DND-41 (cell line): ENCODE measurements around the gene STON1.

Experiments used
- ATAC-seq: fragments of 200-7000 bp; cut with Tn5 transposase; 3 replicates; pipeline ENCODE4 v1.9.1; 2021; ENCODE audit warnings: low read depth; ENCODE audit not compliant: insufficient read depth
- DNase-seq: peaks from one replicate; pipeline ENCODE4 v3.0.0-alpha.2; 2020
- H2AFZ ChIP-seq: 2 replicates; pipeline ENCODE4 v1.6.0; 2012; ENCODE audit warnings: low read depth, low read length
- H3K27ac ChIP-seq: 2 replicates; pipeline ENCODE4 v1.5.1; 2012; ENCODE audit warnings: low read length, inconsistent platforms
- H3K27me3 ChIP-seq: fragments of 200-600 bp; sonication (generic); 2 replicates; pipeline ENCODE4 v1.6.0; 2012; ENCODE audit warnings: low read length, mild to moderate bottlenecking, inconsistent platforms; ENCODE audit not compliant: insufficient read depth, poor library complexity
- H3K36me3 ChIP-seq: 2 replicates; pipeline ENCODE4 v1.5.1; 2012; ENCODE audit warnings: low read length, inconsistent platforms; ENCODE audit not compliant: insufficient read depth
- H3K4me1 ChIP-seq: 2 replicates; pipeline ENCODE4 v1.5.1; 2012; ENCODE audit warnings: mild to moderate bottlenecking, low read length; ENCODE audit not compliant: insufficient read depth
- H3K4me2 ChIP-seq: 2 replicates; pipeline ENCODE4 v1.6.0; 2012; ENCODE audit warnings: mild to moderate bottlenecking, moderate library complexity, low read length, inconsistent platforms; ENCODE audit not compliant: insufficient read depth
- H3K4me3 ChIP-seq, 2 experiments: fragments of 200-600 bp in 1 of 2; shearing (Covaris generic) in 1 of 2; 2 replicates each; pipeline ENCODE4 v1.5.1; 2012 to 2016; ENCODE audit warnings: inconsistent platforms in 2 of 2, low read length in 2 of 2, mild to moderate bottlenecking in 2 of 2, low read depth in 1 of 2, moderate library complexity in 1 of 2
- H3K79me2 ChIP-seq: 2 replicates; pipeline ENCODE4 v1.6.0; 2012; ENCODE audit warnings: low read length, inconsistent platforms; ENCODE audit not compliant: insufficient read depth
- H3K9ac ChIP-seq: 2 replicates; pipeline ENCODE4 v1.6.0; 2012; ENCODE audit warnings: low read depth, mild to moderate bottlenecking, inconsistent platforms, low read length, moderate library complexity
- H3K9me3 ChIP-seq: 2 replicates; pipeline ENCODE4 v1.5.1; 2012; ENCODE audit warnings: low read length, moderate library complexity, mild to moderate bottlenecking, inconsistent platforms; ENCODE audit not compliant: insufficient read depth, severe bottlenecking
- H4K20me1 ChIP-seq: 2 replicates; pipeline ENCODE4 v1.6.0; 2012; ENCODE audit warnings: low read length; ENCODE audit not compliant: insufficient read depth
- CTCF ChIP-seq: IDR thresholded peaks from 2 replicates; pipeline ENCODE4 v1.5.1; 2012; ENCODE audit warnings: borderline replicate concordance, low read length, moderate library complexity, mild to moderate bottlenecking; ENCODE audit not compliant: poor library complexity, severe bottlenecking; ENCODE audit errors: extremely low read depth
- EZH2 ChIP-seq: IDR thresholded peaks from 3 replicates; pipeline ENCODE4 v1.6.1; 2012; ENCODE audit warnings: borderline replicate concordance, low read depth, mild to moderate bottlenecking, moderate library complexity, low read length, inconsistent platforms; ENCODE audit not compliant: severe bottlenecking

Gene STON1

GRCh38 chr2:48482769-48483168 lies 47.2 kb upstream of the STON1 start:
- TF ChIP-seq EZH2 (no peak), CTCF (no peak)
- no peak for DNase-seq

DNA sequence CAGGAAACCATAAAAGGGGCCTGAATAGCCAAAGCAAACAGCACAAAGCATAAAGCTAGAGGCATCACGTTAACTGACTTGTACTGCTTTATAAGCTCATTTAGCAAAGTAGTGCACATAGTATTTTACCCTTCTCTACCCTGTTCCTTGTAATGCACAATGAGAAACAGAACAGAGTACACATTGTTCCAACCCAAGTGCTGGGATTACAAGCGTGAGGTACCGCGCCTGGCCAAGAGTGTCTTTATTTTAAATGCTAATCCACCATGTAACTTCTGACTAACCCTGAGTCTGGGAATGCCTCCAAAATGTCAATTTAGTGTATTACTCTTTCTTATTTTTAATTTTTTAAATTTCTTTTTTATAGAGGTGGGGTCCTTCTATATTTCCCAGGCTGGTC lies 46.4 kb upstream of the STON1 start:
- H3K4me2 ChIP-seq, result no peak overlapping the region
- no peak for ATAC-seq
- H3K9me3 ChIP-seq, result no peaks in the 10 kb centered on the region
- no peaks in the 10 kb centered on the region for H3K79me2 ChIP-seq
- no peak overlapping the region for H3K4me3 ChIP-seq
- TF ChIP-seq CTCF, result no peak
- no peaks in the 10 kb centered on the region for H3K4me1 ChIP-seq
- H2AFZ ChIP-seq, result no peak overlapping the region
- no peak overlapping the region for H3K9ac ChIP-seq
- H3K27me3 ChIP-seq, result no peaks in the 10 kb centered on the region
- H3K36me3 ChIP-seq, result peaks cover 60% of the 10 kb centered on the region
- no peak overlapping the region for H3K27ac ChIP-seq
- DNase-seq, result no peak
- H4K20me1 ChIP-seq, result no peaks in the 10 kb centered on the region

More at GRCh38 chr2:48482769-48483168, 47.2 kb upstream of the STON1 start:
- Histone ChIP-seq H3K79me2 (no peaks in the 10 kb centered on the region), H4K20me1 (no peaks in the 10 kb centered on the region), H2AFZ (no peak overlapping the region), H3K9ac (no peak overlapping the region), H3K36me3 (peaks cover 59% of the 10 kb centered on the region), H3K4me3 (no peak overlapping the region), H3K27ac (no peak overlapping the region), H3K4me2 (no peak overlapping the region), H3K27me3 (no peaks in the 10 kb centered on the region), H3K9me3 (no peaks in the 10 kb centered on the region), H3K4me1 (no peaks in the 10 kb centered on the region)
- ATAC-seq, result no peak

- TF ChIP-seq EZH2, result no peak
- TF ChIP-seq CTCF, result no peak
- Histone ChIP-seq H3K4me2 (no peak overlapping the region), H3K79me2 (no peaks in the 10 kb centered on the region), H3K9ac (no peak overlapping the region), H3K27me3 (no peaks in the 10 kb centered on the region), H4K20me1 (no peaks in the 10 kb centered on the region), H3K36me3 (peaks cover 58% of the 10 kb centered on the region), H3K9me3 (no peaks in the 10 kb centered on the region), H3K4me1 (no peaks in the 10 kb centered on the region), H2AFZ (no peak overlapping the region), H3K27ac (no peak overlapping the region), H3K4me3 (no peak overlapping the region)
- ATAC-seq (no peak), DNase-seq (no peak)
Observed at GRCh38 chr2:48483916-48484315, 46.0 kb upstream of the STON1 start.

GRCh38 chr2:48488545-48488944 lies 41.4 kb upstream of the STON1 start:
- DNase-seq (no peak), ATAC-seq (no peak)
- H3K4me2 ChIP-seq, result no peak overlapping the region
- H3K36me3 ChIP-seq, result peaks cover 46% of the 10 kb centered on the region
- H3K9ac ChIP-seq, result no peak overlapping the region
- no peak overlapping the region for H2AFZ ChIP-seq
- no peaks in the 10 kb centered on the region for H3K27me3 ChIP-seq
- no peak overlapping the region for H3K4me3 ChIP-seq
- TF ChIP-seq CTCF, result no peak
- no peak for TF ChIP-seq EZH2
- no peak overlapping the region for H3K27ac ChIP-seq
- H4K20me1 ChIP-seq, result no peaks in the 10 kb centered on the region
- H3K79me2 ChIP-seq, result no peaks in the 10 kb centered on the region
- H3K9me3 ChIP-seq, result no peaks in the 10 kb centered on the region
- H3K4me1 ChIP-seq, result no peaks in the 10 kb centered on the region
